GM12873 (cell line): ENCODE measurements around the gene C3orf49.

Experiments
- TF ChIP-seq, protein P1 (sequence below): IDR thresholded peaks from 2 replicates; pipeline ENCODE4 v1.5.1; 2012; ENCODE audit warnings: low read depth, mild to moderate bottlenecking, moderate library complexity, low read length, control low read depth; ENCODE audit not compliant: insufficient read depth; ENCODE audit errors: missing control alignments

Gene C3orf49

DNA sequence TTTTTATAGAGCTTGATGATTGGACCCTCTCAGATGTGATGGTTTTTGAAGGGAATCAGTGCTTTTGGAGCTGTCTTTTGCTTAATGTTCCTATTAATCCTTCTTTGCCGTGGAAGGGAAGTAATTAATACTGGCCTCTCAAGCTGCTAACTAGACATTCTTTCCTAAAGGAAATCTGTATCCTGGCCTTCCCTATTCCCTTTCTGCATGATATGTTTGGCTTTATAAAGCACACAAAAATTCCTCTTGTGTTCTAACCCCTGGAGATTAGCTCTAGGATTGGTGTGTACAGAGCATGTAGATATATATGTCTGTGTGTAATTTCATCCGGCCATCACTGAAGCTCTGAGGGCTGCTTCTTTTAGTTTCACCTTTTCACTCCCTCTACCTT is 51.5 kb downstream of the C3orf49 start:
- TF ChIP-seq, protein P1, sequence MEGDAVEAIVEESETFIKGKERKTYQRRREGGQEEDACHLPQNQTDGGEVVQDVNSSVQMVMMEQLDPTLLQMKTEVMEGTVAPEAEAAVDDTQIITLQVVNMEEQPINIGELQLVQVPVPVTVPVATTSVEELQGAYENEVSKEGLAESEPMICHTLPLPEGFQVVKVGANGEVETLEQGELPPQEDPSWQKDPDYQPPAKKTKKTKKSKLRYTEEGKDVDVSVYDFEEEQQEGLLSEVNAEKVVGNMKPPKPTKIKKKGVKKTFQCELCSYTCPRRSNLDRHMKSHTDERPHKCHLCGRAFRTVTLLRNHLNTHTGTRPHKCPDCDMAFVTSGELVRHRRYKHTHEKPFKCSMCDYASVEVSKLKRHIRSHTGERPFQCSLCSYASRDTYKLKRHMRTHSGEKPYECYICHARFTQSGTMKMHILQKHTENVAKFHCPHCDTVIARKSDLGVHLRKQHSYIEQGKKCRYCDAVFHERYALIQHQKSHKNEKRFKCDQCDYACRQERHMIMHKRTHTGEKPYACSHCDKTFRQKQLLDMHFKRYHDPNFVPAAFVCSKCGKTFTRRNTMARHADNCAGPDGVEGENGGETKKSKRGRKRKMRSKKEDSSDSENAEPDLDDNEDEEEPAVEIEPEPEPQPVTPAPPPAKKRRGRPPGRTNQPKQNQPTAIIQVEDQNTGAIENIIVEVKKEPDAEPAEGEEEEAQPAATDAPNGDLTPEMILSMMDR: no peak

DNA sequence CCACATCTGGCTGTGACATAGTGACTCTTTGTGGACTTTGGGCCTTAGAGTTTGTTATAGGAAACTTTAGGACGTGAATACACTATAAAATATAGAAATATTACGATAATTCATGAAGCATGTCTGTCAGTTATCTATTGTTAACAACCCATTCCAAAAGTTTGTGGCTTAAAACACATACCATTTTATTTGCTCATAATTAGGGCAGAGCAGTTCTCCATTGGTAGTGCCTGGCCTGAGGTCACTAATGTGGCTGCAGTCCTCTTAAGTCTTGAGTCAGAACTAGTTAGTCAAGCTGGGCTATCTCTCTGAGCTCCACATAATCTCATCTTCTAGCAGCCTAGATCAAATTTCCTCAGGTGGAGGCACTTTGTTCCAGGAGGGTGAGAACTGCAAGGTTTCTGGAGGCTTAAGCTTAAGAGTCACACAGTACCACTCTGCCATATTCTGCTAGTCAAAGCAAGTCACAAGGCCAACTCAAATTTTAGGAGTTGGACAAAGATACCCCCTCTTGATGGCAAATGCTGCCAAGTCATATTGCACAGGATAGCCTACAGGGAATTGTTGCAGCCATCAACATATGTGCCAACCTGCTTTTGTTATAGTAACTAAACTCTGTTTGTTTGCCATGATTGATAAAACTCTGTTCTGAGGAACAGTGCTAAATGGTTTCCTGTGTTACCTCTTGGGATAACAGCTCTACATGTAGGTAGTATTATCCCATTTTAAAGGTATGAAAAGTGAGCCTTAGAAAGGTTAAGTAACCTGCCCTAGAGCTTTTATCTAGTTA is 53.2 kb downstream of the C3orf49 start:
- TF ChIP-seq, protein P1: no peak

DNA sequence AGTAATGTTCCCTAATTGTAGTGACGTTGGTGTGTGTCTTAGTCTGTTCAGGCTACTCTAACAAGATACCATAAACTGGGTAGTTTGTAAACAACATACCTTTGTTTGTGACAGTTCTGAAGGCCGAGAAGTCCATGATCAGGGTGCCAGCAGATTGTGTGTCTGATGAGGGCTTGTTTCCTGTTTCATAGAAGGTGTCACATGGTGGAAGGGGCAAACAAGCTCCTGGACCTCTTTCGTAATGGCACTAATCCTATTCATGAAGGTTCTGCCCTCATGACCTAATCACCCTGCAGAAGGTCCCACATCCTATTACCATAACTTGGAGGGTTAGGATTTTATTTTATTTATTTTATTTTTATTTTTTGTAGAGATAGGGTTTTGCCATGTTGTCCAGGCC is 55.7 kb downstream of the C3orf49 start:
- TF ChIP-seq, protein P1: no peak

GRCh38 chr3:63875510-63875909 is 56.4 kb downstream of the C3orf49 start:
- TF ChIP-seq, protein P1: no peak

- TF ChIP-seq, protein P1: no peak
Measured at GRCh38 chr3:63876260-63876659, 57.2 kb downstream of the C3orf49 start.

GRCh38 chr3:63877737-63878393 is 58.8 kb downstream of the C3orf49 start:
- TF ChIP-seq, protein P1: no peak

DNA sequence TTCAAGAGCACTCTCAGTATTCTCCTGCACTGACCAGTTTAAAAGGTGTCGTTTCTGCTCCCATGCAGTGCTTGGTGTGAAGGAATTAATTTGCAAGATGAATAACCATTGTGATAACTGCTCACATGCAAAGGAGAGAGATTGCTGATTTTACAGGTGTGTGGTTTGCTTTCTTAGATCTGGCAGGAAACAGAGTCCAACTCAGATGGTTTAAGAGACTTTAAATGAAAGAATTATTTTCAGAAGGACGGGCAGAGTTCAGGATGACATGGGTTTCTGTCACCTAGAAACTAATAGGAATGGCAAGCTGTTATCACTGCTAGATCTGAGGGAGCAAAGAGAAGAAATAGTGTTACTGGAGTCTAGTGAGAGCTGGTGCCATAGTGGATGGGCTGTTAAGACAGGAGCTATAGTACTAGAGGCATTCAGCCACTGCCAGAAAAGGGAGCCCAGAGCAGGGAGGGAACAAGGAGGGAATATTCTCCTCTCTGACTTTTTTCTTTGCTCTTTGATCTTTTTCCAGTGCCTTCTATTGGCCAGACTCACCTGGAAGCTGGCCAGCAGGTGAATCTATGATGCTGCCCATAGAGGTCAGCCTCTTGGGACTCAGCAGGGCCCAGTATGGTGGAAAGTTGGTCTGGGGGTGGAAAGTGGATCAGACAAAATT is 59.4 kb downstream of the C3orf49 start:
- TF ChIP-seq, protein P1: no peak
